Left colon (tissue), 2 donors: Measurements from ENCODE around the gene PPIA. TPM values are rescaled to one million over a fixed set of nuclear protein-coding genes. Genes with fewer than 3 reads are reported as not detected.
"Not testable (repeated sequence)": the region's sequence is repeated elsewhere in the genome, so short reads cannot be mapped to it uniquely, and the experiment has no call there.

ENCODE experiments used
- ATAC-seq: fragments of 200-7000 bp; cut with Tn5 transposase; one replicate; pipeline ENCODE4 v1.9.1; 2020; ENCODE audit warnings: mild to moderate bottlenecking, moderate library complexity
- DNase-seq, 2 donors: peaks; one replicate each; pipeline ENCODE4 v3.0.0-alpha.2; 2020
- intact Hi-C, 2 donors: fragments of 100-400 bp; cut with DNase I in 1 of 2; cut with micrococcal nuclease in 1 of 2; formaldehyde crosslinking; loops; one replicate each; pipeline versions ENCODE4 v1.11.2 to v1.14.0; 2022; cut with DNase I, micrococcal nuclease
- total RNA-seq, 2 donors: library from RNA; stranded (reverse); fragmentation: NEBNext Ultra II Directional; extraction: Animal tissue kit (Norgen Biotek cat#: 25700); gene quantifications; one replicate each; pipeline ENCODE4 v1.2.1, GENCODE V29; 2021
- donor health status: DM: no; HTN: no; CAD: no.
- donor health status: DM: yes; HTN: yes; CAD: no.

Gene PPIA
- total RNA-seq, 2 donors from 2014 or later: 1,049 to 1,320 TPM

GRCh38 chr7:44775383-44776107 lies 20.9 kb upstream of the PPIA start:
- intact Hi-C loops: no loop called here
- DNase-seq: no peak
- no peak for ATAC-seq

GRCh38 chr7:44776211-44776610 lies 20.3 kb upstream of the PPIA start:
- ATAC-seq (no peak), DNase-seq (no peak)
- intact Hi-C loops: no loop called here

- ATAC-seq (no peak), DNase-seq (no peak)
- intact Hi-C loops: no loop called here
These were observed 14.0 kb upstream of the PPIA start for GRCh38 chr7:44782460-44782859.

- ATAC-seq: no peak
- no peak for DNase-seq
- intact Hi-C loops: no loop called here
These were observed 13.1 kb upstream of the PPIA start for GRCh38 chr7:44783407-44783806.

- DNase-seq: no peak
- no peak for ATAC-seq
- intact Hi-C loops: no loop called here
These were observed 12.1 kb upstream of the PPIA start for GRCh38 chr7:44784364-44784763.

GRCh38 chr7:44785218-44785617 lies 11.3 kb upstream of the PPIA start:
- intact Hi-C loops, DNase-seq, ATAC-seq: not testable (repeated sequence)

- ATAC-seq: no peak
- no peak for DNase-seq
- intact Hi-C loops: no loop called here
These were observed 9.4 kb upstream of the PPIA start for GRCh38 chr7:44787041-44787440.

GRCh38 chr7:44787762-44788161 lies 8.7 kb upstream of the PPIA start:
- intact Hi-C loops: no loop called here
- DNase-seq (no peak), ATAC-seq (no peak)

GRCh38 chr7:44789990-44790389 lies 6.5 kb upstream of the PPIA start:
- DNase-seq (no peak), ATAC-seq (no peak)
- intact Hi-C loops: loop anchor here in 1 of 2 donors (5.0 kb wide), 1 partner anchor 38 kb away; no protein-coding TSS in a partner anchor

GRCh38 chr7:44791278-44792219 lies 4.9 kb upstream of the PPIA start:
- ATAC-seq (no peak), DNase-seq (no peak)
- intact Hi-C loops: loop anchor here in 1 of 2 donors (5.0 kb wide), 1 partner anchor 39 kb away; no protein-coding TSS in a partner anchor

- no peak for ATAC-seq
- intact Hi-C loops: loop anchor here in 1 of 2 donors (5.0 kb wide), 1 partner anchor 42 kb away; no protein-coding TSS in a partner anchor
These were observed 2.6 kb upstream of the PPIA start for GRCh38 chr7:44793919-44794318.

GRCh38 chr7:44794331-44794730 lies 2.1 kb upstream of the PPIA start:
- ATAC-seq (no peak), DNase-seq (no peak)
- intact Hi-C loops: loop anchor here in 1 of 2 donors (5.0 kb wide), 1 partner anchor 42 kb away; no protein-coding TSS in a partner anchor

More at GRCh38 chr7:44793919-44794318, 2.6 kb upstream of the PPIA start:
- no peak for DNase-seq

GRCh38 chr7:44796034-44796503 lies 412 bp upstream of the PPIA start:
- intact Hi-C loops: no loop called here
- peak; percentile 24 for ATAC-seq
- no peak for DNase-seq

GRCh38 chr7:44797329-44798258 lies 1.1 kb downstream of the PPIA start:
- ATAC-seq (peak; percentile 74), DNase-seq (peak; percentile 90 to 91)
- intact Hi-C loops: no loop called here

- intact Hi-C loops: no loop called here
- ATAC-seq: no peak
- DNase-seq: no peak
These were observed 2.3 kb downstream of the PPIA start for GRCh38 chr7:44798649-44799305.

GRCh38 chr7:44799939-44800338 lies 3.5 kb downstream of the PPIA start:
- DNase-seq (no peak), ATAC-seq (no peak)
- intact Hi-C loops: no loop called here

- intact Hi-C loops: no loop called here
- ATAC-seq: no peak
- no peak for DNase-seq
These were observed 5.4 kb downstream of the PPIA start for GRCh38 chr7:44801890-44802289.

GRCh38 chr7:44802418-44803025 lies 6.0 kb downstream of the PPIA start:
- DNase-seq (no peak), ATAC-seq (no peak)
- intact Hi-C loops: no loop called here
